ENCODE data around the gene NANOS2. TPM values are rescaled to one million over a fixed set of nuclear protein-coding genes. Genes with fewer than 3 reads are reported as not detected.

NANOS2 gene
- total RNA-seq, 1 donor from 2014 or later, result not detected

DNA sequence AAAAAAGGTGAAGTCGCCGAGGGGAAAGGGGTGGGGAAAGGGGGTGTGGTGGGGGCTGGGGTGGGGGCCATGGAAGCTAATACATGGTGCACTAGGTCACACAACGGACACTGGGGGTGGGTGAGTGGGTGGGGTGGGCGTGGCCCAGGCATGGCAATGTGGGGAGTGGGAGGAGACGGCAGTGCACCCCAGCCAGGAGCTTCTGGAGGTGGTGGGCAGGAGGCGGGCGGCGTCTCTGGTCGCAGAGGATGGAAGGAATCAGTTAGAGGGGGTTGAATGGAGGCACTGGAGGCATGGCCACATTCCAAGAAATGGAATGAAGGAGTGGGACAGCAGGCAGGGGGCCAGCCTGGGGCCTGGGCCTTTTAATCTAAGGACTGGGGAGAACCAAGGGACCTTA, 19.2 kb upstream of the NANOS2 start:
- no peak for DNase-seq
- intact Hi-C loops (cut with DNase I), result no loop called here
- no peak for ATAC-seq (ENCODE audit: poor library complexity)

- no peak for DNase-seq
- no peak for ATAC-seq (ENCODE audit: poor library complexity)
- intact Hi-C loops (cut with DNase I), result no loop called here
These were observed 16.5 kb upstream of the NANOS2 start for GRCh38 chr19:45931055-45931454.

DNA sequence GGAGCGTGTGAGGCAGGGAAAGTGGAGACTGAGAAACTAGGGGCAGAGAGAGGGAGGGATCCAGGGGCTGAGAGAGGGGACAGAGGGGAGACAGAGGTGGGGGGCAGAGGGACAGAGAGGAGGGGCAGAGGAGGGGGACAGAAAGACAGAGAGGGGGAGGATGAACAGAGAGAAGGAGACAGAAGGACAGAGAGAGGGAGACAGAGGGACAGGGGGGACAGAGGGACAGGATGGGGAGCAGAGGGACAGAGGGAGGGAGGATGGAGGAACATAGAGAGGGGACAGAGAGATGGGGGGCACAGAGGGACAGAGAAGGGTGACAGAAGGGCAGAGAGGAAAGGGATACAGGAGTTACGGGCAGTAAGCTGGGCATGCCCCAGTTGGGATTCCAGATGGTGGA, 14.7 kb upstream of the NANOS2 start:
- intact Hi-C loops (cut with DNase I), result no loop called here
- DNase-seq, result no peak

GRCh38 chr19:45927565-45928261, 13.1 kb upstream of the NANOS2 start:
- intact Hi-C loops (cut with DNase I), result no loop called here
- peak; percentile 93 for DNase-seq
- ATAC-seq (ENCODE audit: poor library complexity), result peak; percentile 96

More for the DNA sequence above, 14.7 kb upstream of the NANOS2 start:
- no peak for ATAC-seq (ENCODE audit: poor library complexity)

DNA sequence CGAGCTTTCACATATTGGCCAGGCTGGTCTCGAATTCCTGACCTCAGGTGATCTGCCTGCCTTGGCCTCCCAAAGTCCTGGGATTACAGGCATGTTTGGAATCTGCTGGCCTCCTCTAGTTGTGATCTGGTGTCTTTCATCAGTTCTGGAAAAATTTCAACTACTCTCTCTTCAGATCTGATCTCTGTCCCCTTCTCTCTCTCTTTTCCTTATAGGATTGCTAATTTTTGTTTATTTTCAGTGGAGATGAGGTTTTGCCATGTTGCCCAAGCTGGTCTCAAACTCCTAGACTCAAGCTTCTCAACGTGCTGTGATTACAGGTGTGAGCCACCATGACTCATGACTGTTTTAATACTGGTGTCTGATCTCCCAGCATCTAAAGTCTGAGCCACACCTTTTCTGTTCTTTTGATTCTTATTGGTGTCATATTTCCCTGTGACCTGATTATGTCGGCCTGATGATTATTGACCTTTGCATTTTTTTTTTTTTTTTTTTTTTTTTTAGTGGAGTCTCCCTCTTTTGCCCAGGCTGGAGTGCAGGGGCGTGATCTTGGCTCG, 10.4 kb upstream of the NANOS2 start:
- intact Hi-C loops (cut with DNase I), result loop anchor here (2.0 kb wide), 1 partner anchor 24 kb away; no protein-coding TSS in a partner anchor

GRCh38 chr19:45922281-45922680, 7.7 kb upstream of the NANOS2 start:
- DNase-seq, result no peak
- ATAC-seq (ENCODE audit: poor library complexity), result no peak
- intact Hi-C loops (cut with DNase I), result no loop called here

More for the DNA sequence above, 10.4 kb upstream of the NANOS2 start:
- ATAC-seq (ENCODE audit: poor library complexity) (no peak), DNase-seq (no peak)

DNA sequence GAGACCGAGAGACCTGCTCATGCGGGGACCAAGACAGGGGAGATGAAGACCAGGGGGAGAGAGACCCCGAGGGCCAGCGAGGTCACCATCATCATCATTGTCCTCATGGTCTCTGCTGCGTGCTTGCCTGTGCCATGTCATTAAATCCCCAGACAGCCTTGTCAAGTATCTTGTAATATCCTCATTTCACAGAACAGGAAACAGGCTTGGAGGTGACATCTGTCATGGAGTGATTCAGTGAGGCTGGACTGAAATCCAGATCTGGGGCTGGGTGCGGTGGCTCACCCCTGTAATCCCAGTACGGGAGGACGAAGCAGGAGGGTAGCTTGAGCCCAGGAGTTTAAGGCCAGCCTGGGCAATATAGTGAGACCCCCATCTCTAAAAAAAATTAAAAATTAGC, 5.9 kb upstream of the NANOS2 start:
- intact Hi-C loops (cut with DNase I), result no loop called here
- ATAC-seq (ENCODE audit: poor library complexity) (no peak), DNase-seq (no peak)

DNA sequence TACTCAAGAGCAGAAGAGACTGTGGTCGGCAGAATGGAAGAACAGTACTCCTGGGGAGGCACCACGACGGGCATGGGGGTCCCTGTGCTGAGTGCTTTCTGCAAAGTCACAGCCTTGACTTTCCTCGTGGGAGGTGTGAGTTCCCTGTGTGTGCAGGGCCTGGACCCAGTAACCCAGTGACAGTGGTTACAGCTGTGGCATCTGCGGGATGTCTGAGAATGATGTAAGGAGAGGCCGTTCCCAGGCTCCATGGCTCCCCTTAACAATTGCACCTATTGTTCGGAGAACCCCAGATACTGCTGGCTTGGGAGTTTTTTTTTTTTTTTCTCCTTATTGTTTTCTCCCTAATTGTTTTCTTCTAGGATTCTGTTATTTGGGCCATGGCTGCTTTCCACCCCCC, 5.1 kb upstream of the NANOS2 start:
- DNase-seq (no peak), ATAC-seq (ENCODE audit: poor library complexity) (no peak)
- intact Hi-C loops (cut with DNase I), result no loop called here

GRCh38 chr19:45918721-45919120, 4.1 kb upstream of the NANOS2 start:
- DNase-seq (no peak), ATAC-seq (ENCODE audit: poor library complexity) (no peak)
- intact Hi-C loops (cut with DNase I), result no loop called here

DNA sequence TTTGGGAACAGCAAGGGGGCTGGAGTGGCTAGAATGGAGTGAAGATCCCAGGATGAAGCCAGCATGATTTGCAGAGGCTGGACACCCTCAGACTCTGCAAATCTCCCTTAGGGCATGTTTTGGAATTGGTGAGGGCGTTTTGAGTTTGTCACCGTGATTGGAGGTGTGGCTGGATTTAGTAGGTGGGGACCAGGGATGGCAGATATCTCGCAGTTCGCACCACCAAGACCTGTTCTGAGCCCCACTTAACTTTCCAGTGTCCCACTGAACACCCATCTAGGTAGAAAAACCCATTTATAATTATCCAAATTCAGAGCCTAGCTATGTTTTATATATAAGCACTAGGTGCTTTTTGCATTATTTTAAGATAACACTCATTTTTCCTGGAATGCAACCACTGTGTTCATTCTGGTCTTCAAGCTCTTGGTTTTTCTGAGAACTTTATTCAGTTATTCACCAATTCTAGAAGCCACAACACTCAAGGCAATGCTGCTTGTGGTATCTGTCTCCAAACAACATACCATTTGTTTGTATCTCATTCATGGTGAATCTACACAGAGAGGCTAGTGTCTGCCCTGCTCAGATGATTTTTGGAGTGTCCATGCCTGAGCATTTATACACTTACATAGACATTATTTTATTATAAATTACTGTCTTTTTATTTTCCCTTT, 3.0 kb upstream of the NANOS2 start:
- intact Hi-C loops (cut with DNase I), result no loop called here
- ATAC-seq (ENCODE audit: poor library complexity) (no peak), DNase-seq (no peak)

DNA sequence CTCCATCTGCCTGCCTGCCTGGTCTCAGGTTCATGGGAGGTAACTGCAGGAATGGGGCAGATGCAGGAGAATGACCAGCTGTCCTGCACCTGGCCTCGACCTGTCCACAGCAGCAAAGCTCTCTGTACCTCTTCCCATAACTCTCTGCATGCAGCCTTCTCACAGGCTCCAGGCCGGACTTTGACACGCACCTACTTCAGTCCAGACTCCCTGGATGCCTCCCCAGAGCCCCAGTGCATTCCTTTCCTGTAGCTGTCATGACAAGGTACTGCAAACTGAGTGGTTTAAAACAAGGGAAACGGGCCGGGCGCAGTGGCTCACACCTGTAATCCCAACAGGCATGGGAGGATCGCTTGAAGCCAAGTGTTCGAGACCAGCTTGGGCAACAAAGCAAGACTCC, 3.3 kb downstream of the NANOS2 start:
- intact Hi-C loops (cut with DNase I), result no loop called here
- ATAC-seq (ENCODE audit: poor library complexity), result no peak

DNA sequence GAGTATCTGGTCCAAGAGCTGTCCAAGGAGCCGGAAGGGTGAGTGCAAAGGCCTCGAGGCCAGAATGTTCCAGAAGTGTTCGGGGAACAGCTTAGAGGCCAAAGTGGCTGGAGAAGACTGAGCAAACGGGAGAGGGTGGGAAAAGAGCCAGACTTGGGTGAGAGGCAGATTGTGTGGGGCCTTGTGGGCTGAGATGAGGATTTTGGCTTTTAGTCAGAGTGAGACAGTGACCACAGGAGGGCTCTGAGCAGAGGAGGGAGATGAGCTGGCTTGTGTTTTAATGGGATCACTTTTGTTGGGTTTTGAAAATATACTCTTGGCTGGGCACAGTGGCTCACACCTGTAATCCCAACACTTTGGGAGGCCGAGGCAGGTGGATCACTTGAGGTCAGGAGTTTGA, 5.6 kb downstream of the NANOS2 start:
- no peak for DNase-seq
- intact Hi-C loops (cut with DNase I), result no loop called here
- ATAC-seq (ENCODE audit: poor library complexity), result no peak

More for the DNA sequence above, 3.3 kb downstream of the NANOS2 start:
- no peak for DNase-seq

DNA sequence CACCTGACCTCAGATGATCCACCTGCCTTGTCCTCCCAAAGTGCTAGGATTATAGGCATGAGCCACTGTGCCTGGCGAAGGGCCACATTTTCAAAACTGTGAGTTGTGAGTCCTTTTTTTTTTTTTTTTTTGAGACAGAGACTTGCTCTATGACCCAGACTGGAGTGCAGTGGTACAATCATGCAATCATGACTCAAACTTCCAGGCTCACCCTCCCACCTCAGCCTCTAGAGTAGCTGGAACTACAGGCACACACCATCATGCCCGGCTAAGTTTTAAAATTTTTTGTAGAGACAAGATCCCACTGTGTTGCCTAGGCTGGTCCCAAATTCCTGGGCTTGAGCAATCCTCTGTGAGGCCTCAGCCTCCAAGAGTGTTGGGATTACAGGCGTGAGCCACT, 8.4 kb downstream of the NANOS2 start:
- no peak for ATAC-seq (ENCODE audit: poor library complexity)
- no peak for DNase-seq
- intact Hi-C loops (cut with DNase I), result no loop called here

GRCh38 chr19:45905011-45905410, 9.6 kb downstream of the NANOS2 start:
- intact Hi-C loops (cut with DNase I), result no loop called here
- DNase-seq (no peak), ATAC-seq (ENCODE audit: poor library complexity) (no peak)

DNA sequence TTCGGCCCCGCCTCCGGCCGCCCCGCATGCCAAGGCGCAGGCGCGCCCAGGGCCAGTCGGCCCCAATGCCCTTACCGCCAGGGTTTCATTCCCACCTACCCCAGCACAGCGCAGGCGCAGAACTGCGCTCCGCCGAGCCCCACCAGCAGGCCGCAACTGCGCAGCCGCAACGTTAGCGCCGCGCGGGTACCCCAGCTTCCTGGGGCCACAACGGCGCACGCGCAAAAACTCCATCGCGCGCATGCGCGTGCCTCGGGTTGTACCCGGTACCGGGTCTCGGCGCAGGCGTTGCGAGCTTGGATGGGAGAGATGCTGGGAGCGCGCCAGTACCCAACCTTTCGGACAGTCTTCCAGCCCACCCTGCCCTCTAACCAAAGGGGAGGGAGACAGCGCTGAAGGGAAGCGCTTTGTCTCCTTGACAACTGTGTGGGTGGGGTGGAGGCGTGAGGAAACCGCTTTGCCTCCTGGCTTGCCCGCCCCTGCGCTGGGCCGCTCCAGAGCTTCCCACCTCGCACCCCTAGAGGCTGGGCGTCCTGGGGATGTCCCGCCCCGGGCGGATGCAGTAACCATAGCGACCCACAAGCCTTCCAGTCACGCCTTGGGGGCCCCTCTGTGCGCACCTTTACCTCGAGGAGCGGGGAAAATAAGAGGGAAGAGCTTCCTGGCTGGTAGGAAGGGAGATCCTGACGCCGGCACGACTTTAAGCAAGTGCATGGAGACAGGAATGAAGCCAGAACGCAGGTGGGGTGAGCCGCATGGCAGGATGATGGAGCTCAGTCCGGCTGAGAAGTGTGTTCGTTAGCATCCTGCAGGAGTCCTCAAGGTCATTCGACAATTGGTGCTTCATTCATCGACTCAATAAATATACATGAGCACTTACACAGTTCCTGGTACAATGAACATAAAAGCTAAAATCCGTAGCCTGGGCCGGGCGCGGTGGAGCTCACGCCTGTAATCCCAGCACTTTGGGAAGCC, 11.6 kb downstream of the NANOS2 start:
- intact Hi-C loops (cut with DNase I), result loop anchor here (5.0 kb wide), 1 partner anchor 94 kb away; the partner anchor contains the start of gene CCDC61
- peak; percentile 97 for ATAC-seq (ENCODE audit: poor library complexity)
- DNase-seq, result peak; percentile 99

- ATAC-seq (ENCODE audit: poor library complexity), result no peak
- DNase-seq, result no peak
- intact Hi-C loops (cut with DNase I), result loop anchor here (2.0 to 5.0 kb wide), 2 partner anchors 23 to 95 kb away; partner anchors contain the start of gene CCDC61
These were observed 12.5 kb downstream of the NANOS2 start, which contains the start of gene MYPOP for GRCh38 chr19:45901912-45902650. Gene MYPOP (minus strand): TSS chr19:45902613. CDS start chr19:45901773, 840 bp downstream.

DNA sequence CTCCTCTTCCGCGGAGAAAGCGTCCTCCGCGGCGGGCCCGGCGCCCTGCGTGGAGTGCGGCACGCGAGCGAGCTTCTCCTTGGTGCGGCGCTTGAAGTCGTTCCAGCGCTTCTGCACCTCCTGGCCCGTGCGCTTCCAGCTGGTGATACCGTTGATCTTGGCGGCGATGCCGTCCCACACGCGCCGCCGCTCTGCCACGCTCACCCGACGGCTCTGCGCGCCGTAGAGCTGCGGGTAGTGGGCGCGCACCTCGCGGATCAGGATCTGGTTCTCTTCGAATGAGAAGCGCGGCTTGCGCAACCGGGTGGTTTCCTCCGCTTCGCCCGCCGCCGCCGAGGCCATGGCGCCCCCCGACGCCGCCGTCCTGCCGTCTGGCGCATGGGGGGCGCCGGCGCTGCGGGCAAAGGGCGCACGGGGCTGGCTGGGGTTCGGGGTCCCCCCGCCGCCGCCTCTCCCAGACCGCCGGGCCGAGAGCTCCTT, 13.1 kb downstream of the NANOS2 start:
- ATAC-seq (ENCODE audit: poor library complexity) (no peak), DNase-seq (peak; percentile 75)
- intact Hi-C loops (cut with DNase I), result loop anchor here (2.0 to 5.0 kb wide), 2 partner anchors 23 to 96 kb away; partner anchors contain the start of gene CCDC61

Data from Right ventricle myocardium superior (tissue), 1 donor.